GM18511 (cell line): ENCODE measurements around the gene HDAC7.
A peak's percentile ranks its signal among the peaks of the same experiment; 100 is the strongest.

Experiments used
- ATAC-seq: cut with Tn5 transposase; IDR thresholded peaks from one replicate; pipeline ENCODE4 v1.9.1; 2021; ENCODE audit warnings: mild to moderate bottlenecking, moderate library complexity; ENCODE audit not compliant: unreplicated experiment

HDAC7 gene

GRCh38 chr12:47782372-47782770 lies 37.3 kb downstream of the HDAC7 start:
- no peak for ATAC-seq

GRCh38 chr12:47781479-47782371 lies 38.0 kb downstream of the HDAC7 start:
- no peak for ATAC-seq

- ATAC-seq, result no peak
Observed at GRCh38 chr12:47779943-47780504, 39.7 kb downstream of the HDAC7 start.

GRCh38 chr12:47779301-47779942 lies 40.3 kb downstream of the HDAC7 start:
- peak; percentile 84 for ATAC-seq

- no peak for ATAC-seq
Observed at GRCh38 chr12:47778881-47779280, 40.8 kb downstream of the HDAC7 start.

- no peak for ATAC-seq
Observed at GRCh38 chr12:47777741-47778558, 41.8 kb downstream of the HDAC7 start.

GRCh38 chr12:47777151-47777550 lies 42.6 kb downstream of the HDAC7 start:
- no peak for ATAC-seq

GRCh38 chr12:47776471-47777143 lies 43.1 kb downstream of the HDAC7 start:
- no peak for ATAC-seq

- ATAC-seq, result no peak
Observed at GRCh38 chr12:47775100-47775911, 44.4 kb downstream of the HDAC7 start.

GRCh38 chr12:47774663-47775062 lies 45.0 kb downstream of the HDAC7 start:
- ATAC-seq, result no peak

GRCh38 chr12:47773858-47774580 lies 45.7 kb downstream of the HDAC7 start:
- ATAC-seq, result no peak

- peak; percentile 87 for ATAC-seq
Observed at GRCh38 chr12:47773062-47773857, 46.4 kb downstream of the HDAC7 start, which contains the start of gene SLC48A1. Gene SLC48A1 (plus strand): TSS chr12:47773238. CDS start chr12:47773305, 67 bp downstream.

- no peak for ATAC-seq
Observed at GRCh38 chr12:47772738-47773061, 47.0 kb downstream of the HDAC7 start.

GRCh38 chr12:47772094-47772660 lies 47.5 kb downstream of the HDAC7 start:
- ATAC-seq, result no peak

- no peak for ATAC-seq
Observed at GRCh38 chr12:47771304-47771703, 48.4 kb downstream of the HDAC7 start.

GRCh38 chr12:47770086-47770726 lies 49.5 kb downstream of the HDAC7 start:
- ATAC-seq, result no peak
